ENCODE measurements around the gene CDH4. TPM values are rescaled to one million over a fixed set of nuclear protein-coding genes. Genes with fewer than 3 reads are reported as not detected.

CDH4 gene
- total RNA-seq, 4 donors from 2014 or later = not detected

DNA sequence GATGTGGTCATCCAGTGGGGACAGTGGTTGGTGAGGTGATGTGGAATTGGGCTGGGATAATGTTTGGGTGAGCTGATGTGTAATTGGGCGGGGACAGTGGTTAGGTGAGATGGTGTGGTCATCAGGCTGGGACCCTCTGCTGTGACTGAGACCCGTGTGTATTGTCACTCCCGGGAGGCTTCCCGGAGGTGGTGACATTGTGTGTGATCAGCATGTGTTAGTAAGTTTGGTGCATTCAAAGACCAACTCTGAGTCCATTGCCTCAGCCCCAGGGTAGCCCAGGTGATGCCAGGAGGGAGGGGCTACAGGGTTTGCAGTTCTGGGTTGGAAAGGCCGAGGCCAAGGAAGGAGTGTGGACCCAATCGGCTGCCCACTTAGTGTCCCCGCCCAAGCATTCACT, 438.1 kb downstream of the CDH4 start:
- intact Hi-C loops (cut with DNase I; ENCODE audit: low total_unique reads) (no loop called here), in situ Hi-C loops (cut with MboI; ENCODE audit: low pct_ligation_motif_present in 1 of 4, low pct_unique_long_range_greater_than_20kb in 1 of 4, low sequenced_read_pairs in 3 of 4) (no loop called here)
- WGBS, 2 donors (ENCODE audit: low coverage in 1 of 2) = 86 to 100% methylated on average over 1 to 7 of the region's 7 CpGs
- Histone ChIP-seq H3K27ac (no peak overlapping the region), H3K4me1 (no peaks in the 10 kb centered on the region), H3K27me3 (no peaks in the 10 kb centered on the region), H3K9me3 (no peaks in the 10 kb centered on the region), H3K4me3 (no peak overlapping the region), H3K36me3 (no peaks in the 10 kb centered on the region)
- TF ChIP-seq POLR2AphosphoS5 (IDR thresholded peaks at IDR 0.05) = no peak
- no peak for TF ChIP-seq EP300 (IDR thresholded peaks at IDR 0.05; ENCODE audit: low read depth)
- no peak for TF ChIP-seq CTCF (IDR thresholded peaks at IDR 0.05)
- TF ChIP-seq POLR2A (IDR thresholded peaks at IDR 0.05) = no peak
- DNase-seq = no peak

- no peaks in the 10 kb centered on the region for H3K4me1 ChIP-seq
- H3K4me3 ChIP-seq = no peak overlapping the region
- H3K27me3 ChIP-seq = no peaks in the 10 kb centered on the region
- no peaks in the 10 kb centered on the region for H3K36me3 ChIP-seq
- 73 to 75% methylated on average over 6 to 16 of the region's 16 CpGs for WGBS, 2 donors (ENCODE audit: low coverage in 1 of 2)
- no peak for DNase-seq
- no peak overlapping the region for H3K27ac ChIP-seq
- H3K9me3 ChIP-seq = no peaks in the 10 kb centered on the region
- TF ChIP-seq POLR2AphosphoS5 (IDR thresholded peaks at IDR 0.05) = no peak
- in situ Hi-C loops (cut with MboI; ENCODE audit: low pct_ligation_motif_present in 1 of 4, low pct_unique_long_range_greater_than_20kb in 1 of 4, low sequenced_read_pairs in 3 of 4) (no loop called here), intact Hi-C loops (cut with DNase I; ENCODE audit: low total_unique reads) (no loop called here)
Observed at GRCh38 chr20:61690993-61691838, 439.2 kb downstream of the CDH4 start.

GRCh38 chr20:61691978-61692377, 439.9 kb downstream of the CDH4 start:
- no peak overlapping the region for H3K4me3 ChIP-seq
- WGBS, 2 donors (ENCODE audit: low coverage in 1 of 2) = 75 to 90% methylated on average over 1 of the region's 1 CpG
- intact Hi-C loops (cut with DNase I; ENCODE audit: low total_unique reads) (no loop called here), in situ Hi-C loops (cut with MboI; ENCODE audit: low pct_ligation_motif_present in 1 of 4, low pct_unique_long_range_greater_than_20kb in 1 of 4, low sequenced_read_pairs in 3 of 4) (no loop called here)
- no peak for TF ChIP-seq POLR2AphosphoS5 (IDR thresholded peaks at IDR 0.05)
- no peak for TF ChIP-seq EP300 (IDR thresholded peaks at IDR 0.05; ENCODE audit: low read depth)
- TF ChIP-seq CTCF (IDR thresholded peaks at IDR 0.05) = no peak
- no peak for TF ChIP-seq POLR2A (IDR thresholded peaks at IDR 0.05)
- H3K27ac ChIP-seq = no peak overlapping the region
- H3K36me3 ChIP-seq = no peaks in the 10 kb centered on the region
- H3K27me3 ChIP-seq = no peaks in the 10 kb centered on the region
- H3K4me1 ChIP-seq = no peaks in the 10 kb centered on the region
- no peaks in the 10 kb centered on the region for H3K9me3 ChIP-seq
- DNase-seq = no peak

DNA sequence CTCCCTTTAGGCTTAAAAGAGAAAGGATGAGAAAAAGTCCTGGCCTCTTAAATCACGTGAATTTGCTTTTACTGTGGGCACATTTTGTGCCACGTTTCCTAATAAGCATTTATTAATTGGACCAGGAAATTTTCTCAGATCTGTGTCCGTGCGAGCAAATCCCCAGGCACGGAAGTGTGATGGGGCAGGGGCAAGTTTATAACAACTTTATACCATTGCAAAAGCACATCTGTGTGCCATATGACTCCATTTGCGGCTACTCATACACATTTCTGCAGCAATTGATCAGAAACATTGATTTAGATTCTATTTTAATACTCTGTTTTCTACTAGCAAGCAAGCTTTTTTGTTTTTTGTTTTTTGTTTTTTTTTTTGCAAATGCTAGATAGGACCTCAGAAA, 440.4 kb downstream of the CDH4 start:
- WGBS, 2 donors (ENCODE audit: low coverage in 1 of 2) = 59 to 79% methylated on average over 6 of the region's 6 CpGs
- Histone ChIP-seq H3K4me1 (no peaks in the 10 kb centered on the region), H3K27ac (no peak overlapping the region), H3K9me3 (no peaks in the 10 kb centered on the region), H3K36me3 (no peaks in the 10 kb centered on the region), H3K4me3 (no peak overlapping the region), H3K27me3 (no peaks in the 10 kb centered on the region)
- DNase-seq = no peak
- TF ChIP-seq POLR2AphosphoS5 (IDR thresholded peaks at IDR 0.05) (no peak), EP300 (IDR thresholded peaks at IDR 0.05; ENCODE audit: low read depth) (no peak), POLR2A (IDR thresholded peaks at IDR 0.05) (no peak), CTCF (IDR thresholded peaks at IDR 0.05) (no peak)
- intact Hi-C loops (cut with DNase I; ENCODE audit: low total_unique reads) (no loop called here), in situ Hi-C loops (cut with MboI; ENCODE audit: low pct_ligation_motif_present in 1 of 4, low pct_unique_long_range_greater_than_20kb in 1 of 4, low sequenced_read_pairs in 3 of 4) (no loop called here)
